DOHH2 (cell line): Measurements from ENCODE around the gene CHMP6.

ENCODE experiments used
- CTCF ChIP-seq: fragments of 200-600 bp; sonication (generic); IDR thresholded peaks from one replicate; pipeline ENCODE4 v1.5.1; 2014; ENCODE audit warnings: antibody characterized with exemption, mild to moderate bottlenecking, low read depth, low read length; ENCODE audit not compliant: poor library complexity, severe bottlenecking
- EZH2phosphoT487 ChIP-seq: fragments of 200-600 bp; sonication (generic); IDR thresholded peaks from 2 replicates; pipeline ENCODE4 v1.6.1; 2017; ENCODE audit warnings: borderline replicate concordance, mild to moderate bottlenecking, antibody characterized with exemption, low read length, moderate library complexity, mixed read lengths

DNA sequence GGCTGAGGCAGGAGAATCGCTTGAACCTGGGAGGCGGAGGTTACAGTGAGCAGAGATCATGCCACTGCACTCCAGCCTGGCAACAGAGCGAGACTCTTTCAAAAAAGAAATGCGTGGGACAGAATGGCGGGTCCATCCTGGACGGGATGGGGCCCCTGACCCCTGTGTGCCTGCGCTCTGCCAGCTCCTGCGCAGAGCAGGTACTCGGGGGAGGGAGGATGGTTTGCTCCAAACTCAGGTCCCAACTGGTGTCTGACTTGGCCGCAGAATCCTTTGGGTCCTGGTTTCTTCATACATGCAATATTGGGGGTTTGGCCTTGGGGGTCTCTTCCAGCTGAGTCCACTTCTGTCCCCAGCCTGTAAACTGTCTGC lies 10.4 kb downstream of the CHMP6 start:
- TF ChIP-seq CTCF (no peak), EZH2phosphoT487 (no peak)
